ENCODE measurements around the gene KIF26B.

GRCh38 chr1:245261786-245262185 is 107.0 kb downstream of the KIF26B start:
- TF ChIP-seq CTCF (conservative IDR thresholded peaks at IDR 0.05; ENCODE audit: low read depth, low read length) (no peak), MXI1 (IDR thresholded peaks at IDR 0.05; ENCODE audit: borderline replicate concordance, low read depth, low read length) (no peak), RAD21 (IDR thresholded peaks at IDR 0.05; ENCODE audit: low read length) (no peak), POLR2A (IDR thresholded peaks at IDR 0.05; ENCODE audit: low read depth, low read length) (no peak), RFX5 (IDR thresholded peaks at IDR 0.05; ENCODE audit: low read depth, low read length) (no peak), USF2 (IDR thresholded peaks at IDR 0.05; ENCODE audit: low read depth, low read length) (no peak)

Measured in IMR-90 (cell line).